Neural crest cell (in vitro differentiated cells): ENCODE results near the gene AJM1. TPM values are rescaled to one million over a fixed set of nuclear protein-coding genes. Genes with fewer than 3 reads are reported as not detected.

Experiments used
- DNase-seq: peaks from one replicate; pipeline ENCODE4 v3.0.0; 2021; ENCODE audit warnings: low read depth, mixed read lengths, low spot score
- H3K27ac Mint-ChIP-seq: one replicate; pipeline ENCODE4 v1.8.0; 2021; ENCODE audit warnings: mild to moderate bottlenecking, mixed read lengths; ENCODE audit not compliant: unreplicated experiment
- H3K27me3 Mint-ChIP-seq: 2 replicates; pipeline ENCODE4 v1.8.0; 2021; ENCODE audit warnings: low read depth, mild to moderate bottlenecking, mixed read lengths
- H3K36me3 Mint-ChIP-seq: 2 replicates; pipeline ENCODE4 v1.8.0; 2021; ENCODE audit warnings: low read depth, mild to moderate bottlenecking, mixed read lengths
- H3K4me1 Mint-ChIP-seq: 2 replicates; pipeline ENCODE4 v1.8.0; 2021; ENCODE audit warnings: mixed read lengths
- H3K4me3 Mint-ChIP-seq: one replicate; pipeline ENCODE4 v1.8.0; 2021; ENCODE audit warnings: mild to moderate bottlenecking, mixed read lengths
- H3K9me3 Mint-ChIP-seq: 2 replicates; pipeline ENCODE4 v1.8.0; 2021; ENCODE audit warnings: mixed read lengths
- total RNA-seq: library from RNA; stranded (reverse); gene quantifications from 2 replicates; pipeline ENCODE4 v1.2.1, GENCODE V29; 2021
- TF ChIP-seq, protein P1 (sequence below): fragments of 200-600 bp; sonication (generic); conservative IDR thresholded peaks from 2 replicates; pipeline ENCODE4 v1.5.0; 2021; ENCODE audit warnings: antibody characterized with exemption, mild to moderate bottlenecking

Gene AJM1
- total RNA-seq, 1 donor from 2014 or later: 2.8 TPM

DNA sequence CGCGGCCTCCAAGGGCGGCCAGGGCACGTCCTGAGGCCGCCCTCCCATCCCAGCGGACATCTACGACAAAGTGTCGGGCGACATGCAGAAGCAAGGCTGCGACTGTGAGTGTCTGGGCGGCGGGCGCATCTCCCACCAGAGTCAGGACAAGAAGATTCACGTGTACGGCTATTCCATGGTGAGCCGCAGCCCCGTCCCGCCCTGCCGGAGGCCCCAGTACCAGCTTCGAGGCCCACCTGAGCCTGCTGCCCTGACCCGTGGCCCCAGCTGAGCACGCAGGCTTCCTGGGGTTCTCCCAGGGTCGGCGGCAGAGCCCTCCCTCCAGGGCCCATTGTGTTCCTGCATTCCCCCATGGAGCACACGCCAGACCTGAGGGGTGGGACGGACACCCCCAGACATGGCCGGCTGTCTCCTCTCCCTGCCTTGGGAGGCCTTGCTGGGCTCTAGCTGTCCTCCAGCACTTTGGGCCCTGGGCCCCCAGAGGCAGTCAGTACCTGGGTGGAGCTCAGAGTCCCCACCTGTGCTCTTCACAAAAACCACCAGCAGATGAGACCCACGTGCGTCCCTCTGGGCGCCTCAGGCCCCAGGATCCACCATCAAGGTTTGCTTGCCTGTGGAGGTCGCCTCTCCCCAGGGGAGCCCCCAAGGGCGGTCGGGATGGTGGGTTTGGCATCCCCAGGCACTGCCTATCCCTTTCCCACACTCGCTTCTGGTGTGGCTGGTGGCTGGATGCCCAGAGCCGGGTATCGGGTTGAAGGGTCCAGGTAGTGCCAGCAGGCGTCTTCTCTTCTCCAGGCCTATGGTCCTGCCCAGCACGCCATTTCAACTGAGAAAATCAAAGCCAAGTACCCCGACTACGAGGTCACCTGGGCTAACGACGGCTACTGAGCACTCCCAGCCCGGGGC, 7.9 kb downstream of the AJM1 start:
- TF ChIP-seq, protein P1, sequence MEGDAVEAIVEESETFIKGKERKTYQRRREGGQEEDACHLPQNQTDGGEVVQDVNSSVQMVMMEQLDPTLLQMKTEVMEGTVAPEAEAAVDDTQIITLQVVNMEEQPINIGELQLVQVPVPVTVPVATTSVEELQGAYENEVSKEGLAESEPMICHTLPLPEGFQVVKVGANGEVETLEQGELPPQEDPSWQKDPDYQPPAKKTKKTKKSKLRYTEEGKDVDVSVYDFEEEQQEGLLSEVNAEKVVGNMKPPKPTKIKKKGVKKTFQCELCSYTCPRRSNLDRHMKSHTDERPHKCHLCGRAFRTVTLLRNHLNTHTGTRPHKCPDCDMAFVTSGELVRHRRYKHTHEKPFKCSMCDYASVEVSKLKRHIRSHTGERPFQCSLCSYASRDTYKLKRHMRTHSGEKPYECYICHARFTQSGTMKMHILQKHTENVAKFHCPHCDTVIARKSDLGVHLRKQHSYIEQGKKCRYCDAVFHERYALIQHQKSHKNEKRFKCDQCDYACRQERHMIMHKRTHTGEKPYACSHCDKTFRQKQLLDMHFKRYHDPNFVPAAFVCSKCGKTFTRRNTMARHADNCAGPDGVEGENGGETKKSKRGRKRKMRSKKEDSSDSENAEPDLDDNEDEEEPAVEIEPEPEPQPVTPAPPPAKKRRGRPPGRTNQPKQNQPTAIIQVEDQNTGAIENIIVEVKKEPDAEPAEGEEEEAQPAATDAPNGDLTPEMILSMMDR: no peak
- no peak for DNase-seq
- peaks cover 8% of the 10 kb centered on the region for H3K4me1 Mint-ChIP-seq

DNA sequence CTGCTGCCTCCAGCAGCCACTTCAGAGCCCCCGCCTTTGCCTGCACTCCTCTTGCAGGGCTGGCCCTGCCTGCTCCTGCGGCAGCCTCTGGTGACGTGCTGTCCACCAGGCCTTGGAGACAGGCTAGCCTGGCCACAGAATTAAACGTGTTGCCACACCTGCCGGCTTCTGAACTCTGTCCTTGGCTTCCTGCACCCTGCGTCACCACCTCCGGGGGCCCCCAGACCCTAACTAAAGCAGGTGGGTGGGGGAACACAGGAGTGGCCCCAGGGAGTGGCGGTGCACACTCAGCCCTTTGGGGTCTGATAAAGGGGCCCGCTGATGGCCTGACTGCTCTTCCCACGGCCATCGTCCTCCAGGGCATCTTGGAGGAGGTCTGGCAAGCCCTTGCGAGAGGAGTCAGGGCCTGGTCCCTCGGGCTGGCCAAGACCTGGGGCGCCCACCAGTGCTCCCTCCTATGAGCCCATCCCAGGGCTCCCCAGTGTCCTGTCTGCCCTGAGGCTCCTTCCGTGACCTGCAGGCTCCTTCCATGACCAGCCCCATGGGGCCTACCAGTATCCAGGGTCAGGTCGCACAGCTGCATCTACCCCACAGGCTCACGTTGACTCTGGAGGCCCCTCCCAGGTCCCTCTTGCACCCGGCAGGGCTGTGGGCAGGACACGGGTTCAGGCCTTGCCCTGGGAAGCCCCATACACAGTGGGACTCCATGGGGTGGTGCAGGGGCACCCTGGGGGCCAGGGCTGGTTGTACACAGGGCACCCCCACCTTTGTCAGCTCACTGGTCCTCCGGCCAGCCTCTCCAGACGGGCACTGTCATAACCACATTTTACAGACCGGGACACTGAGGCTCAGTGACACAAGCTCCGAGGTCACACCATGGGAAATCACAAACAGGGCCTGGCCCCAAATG, 8.8 kb downstream of the AJM1 start:
- H3K9me3 Mint-ChIP-seq: no peaks in the 10 kb centered on the region
- no peak overlapping the region for H3K27ac Mint-ChIP-seq
- TF ChIP-seq, protein P1: no peak
- peaks cover 23% of the 10 kb centered on the region for H3K27me3 Mint-ChIP-seq
- H3K4me3 Mint-ChIP-seq: peak overlapping the region; percentile 96
- no peak for DNase-seq
- no peaks in the 10 kb centered on the region for H3K36me3 Mint-ChIP-seq
- H3K4me1 Mint-ChIP-seq: peaks cover 8% of the 10 kb centered on the region

More for the DNA sequence above, 7.9 kb downstream of the AJM1 start:
- Mint-ChIP-seq H3K27ac (peak overlapping the region; percentile 81), H3K27me3 (peaks cover 25% of the 10 kb centered on the region), H3K4me3 (peak overlapping the region; percentile 96), H3K9me3 (no peaks in the 10 kb centered on the region), H3K36me3 (no peaks in the 10 kb centered on the region)

- TF ChIP-seq, protein P1: no peak
- Mint-ChIP-seq H3K4me3 (peak within 1 kb of the TSS; percentile 96), H3K4me1 (peaks cover 8% of the 10 kb centered on the region), H3K27me3 (peaks cover 15% of the 10 kb centered on the region), H3K36me3 (no peaks in the 10 kb centered on the region), H3K9me3 (no peaks in the 10 kb centered on the region), H3K27ac (no peak within 1 kb of the TSS)
- no peak for DNase-seq
Measured at GRCh38 chr9:136851941-136852663, 9.8 kb downstream of the AJM1 start, which contains the start of gene MAMDC4. TSS of gene MAMDC4 (plus strand) at chr9:136852346. CDS start at chr9:136852417, 71 bp downstream.

DNA sequence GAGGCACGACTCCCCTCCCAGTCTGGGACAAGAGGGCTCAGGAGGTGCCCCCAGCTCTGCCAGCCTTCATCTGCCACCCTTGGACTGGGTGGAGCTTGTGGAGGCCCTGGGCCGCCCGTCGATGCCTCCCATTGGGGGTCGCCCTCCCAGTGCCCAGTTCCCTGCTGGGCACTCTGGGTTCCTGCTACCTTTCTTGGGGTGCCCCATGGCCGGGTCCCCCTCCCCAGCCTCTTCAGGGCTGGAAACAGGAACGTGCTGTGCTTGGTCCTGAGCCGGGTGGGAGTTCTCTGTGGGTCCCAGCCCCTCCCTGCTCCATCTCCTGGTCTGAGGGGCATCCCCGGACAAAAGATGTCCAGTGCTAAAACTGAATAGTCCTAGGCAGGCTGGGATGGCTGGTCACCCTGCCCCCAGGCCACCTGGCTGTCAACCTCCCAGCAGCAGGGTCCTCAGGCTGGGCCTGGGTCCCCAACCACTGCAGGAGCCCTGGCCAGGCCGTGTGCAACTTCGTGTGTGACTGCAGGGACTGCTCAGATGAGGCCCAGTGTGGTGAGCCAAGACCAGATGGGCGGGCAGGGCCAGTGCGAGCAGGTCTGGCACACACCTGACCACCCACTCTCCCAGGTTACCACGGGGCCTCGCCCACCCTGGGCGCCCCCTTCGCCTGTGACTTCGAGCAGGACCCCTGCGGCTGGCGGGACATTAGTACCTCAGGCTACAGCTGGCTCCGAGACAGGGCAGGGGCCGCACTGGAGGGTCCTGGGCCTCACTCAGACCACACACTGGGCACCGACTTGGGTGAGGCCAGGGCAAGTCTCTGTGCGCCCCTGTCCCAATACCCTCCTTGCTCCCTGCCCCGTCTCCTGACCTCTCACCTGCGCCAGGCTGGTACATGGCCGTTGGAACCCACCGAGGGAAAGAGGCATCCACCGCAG, 10.7 kb downstream of the AJM1 start:
- H3K4me3 Mint-ChIP-seq: no peak overlapping the region
- TF ChIP-seq, protein P1: no peak
- no peaks in the 10 kb centered on the region for H3K36me3 Mint-ChIP-seq
- no peak for DNase-seq
- H3K4me1 Mint-ChIP-seq: peaks cover 8% of the 10 kb centered on the region
- H3K27ac Mint-ChIP-seq: no peak overlapping the region
- peaks cover 7% of the 10 kb centered on the region for H3K27me3 Mint-ChIP-seq
- H3K9me3 Mint-ChIP-seq: no peaks in the 10 kb centered on the region
